Hepatic stellate cell (primary cell): ENCODE measurements around the gene IL1R1.

Experiments
- DNase-seq: peaks from one replicate; pipeline ENCODE4 v3.0.0; 2011; ENCODE audit warnings: low spot score

IL1R1 gene

DNA sequence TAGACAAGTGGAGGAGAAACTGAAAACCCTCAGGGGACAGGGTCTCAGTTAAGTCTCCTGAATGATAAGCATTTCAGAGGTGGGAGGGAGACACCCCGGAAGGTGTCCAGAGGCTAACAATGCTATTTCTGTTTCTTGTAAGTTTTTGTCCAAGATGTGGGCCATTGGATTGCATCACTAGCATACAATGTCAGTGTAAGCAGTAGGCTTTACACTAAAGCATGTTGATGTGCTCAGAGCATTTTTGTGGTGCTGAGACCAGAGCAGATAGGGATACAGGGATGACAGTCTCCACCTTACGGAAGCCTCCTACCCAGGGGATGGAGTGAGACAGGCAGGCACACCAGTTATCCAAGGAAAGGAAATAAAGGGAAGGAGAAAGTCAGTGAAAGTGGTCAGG lies 2.2 kb upstream of the IL1R1 start:
- DNase-seq = no peak

DNA sequence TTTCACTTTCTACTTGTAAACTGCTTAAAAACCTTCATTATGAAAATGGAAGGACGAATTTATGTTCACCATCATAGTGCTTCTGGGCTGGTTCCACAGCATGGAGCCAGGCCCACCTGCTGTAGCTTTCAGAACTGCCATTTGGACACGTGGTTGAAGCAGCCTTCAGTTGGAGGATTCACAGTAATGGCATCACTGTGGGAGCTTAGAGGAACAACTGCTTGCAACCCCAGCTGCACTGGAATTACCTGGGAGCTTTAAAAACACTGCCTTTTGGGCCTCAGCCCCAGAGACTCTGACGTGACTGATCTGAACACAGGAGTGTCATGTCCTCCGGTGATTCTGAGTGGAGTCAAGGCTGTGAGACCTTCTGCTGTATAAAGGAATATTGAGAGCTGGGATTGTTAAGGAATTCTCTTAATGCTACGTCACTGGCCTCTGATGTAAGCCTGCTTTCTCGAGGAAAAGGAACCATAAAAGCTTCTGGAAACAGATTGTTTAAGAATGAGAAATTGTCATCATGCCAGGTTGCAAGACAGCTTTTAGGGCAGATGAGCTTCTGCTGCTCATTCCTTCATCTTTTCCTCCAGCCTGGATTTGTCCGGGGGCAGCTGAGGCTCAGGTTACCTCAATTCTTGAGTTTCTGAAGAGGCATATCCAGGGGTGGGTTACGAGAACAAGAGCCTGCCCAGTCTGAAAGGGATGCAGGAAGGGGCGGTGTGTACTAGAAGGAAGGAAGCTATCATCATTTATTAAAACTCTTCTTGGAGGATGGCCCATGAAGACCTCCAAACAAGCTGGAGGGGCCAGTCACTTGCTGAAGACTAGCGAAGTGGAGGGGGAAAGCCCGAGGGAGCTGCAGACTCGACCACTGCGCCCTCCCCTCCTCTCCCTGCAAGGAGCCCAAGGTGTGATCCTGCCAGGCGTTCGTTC lies 1.3 kb upstream of the IL1R1 start:
- peak; percentile 50 for DNase-seq

DNA sequence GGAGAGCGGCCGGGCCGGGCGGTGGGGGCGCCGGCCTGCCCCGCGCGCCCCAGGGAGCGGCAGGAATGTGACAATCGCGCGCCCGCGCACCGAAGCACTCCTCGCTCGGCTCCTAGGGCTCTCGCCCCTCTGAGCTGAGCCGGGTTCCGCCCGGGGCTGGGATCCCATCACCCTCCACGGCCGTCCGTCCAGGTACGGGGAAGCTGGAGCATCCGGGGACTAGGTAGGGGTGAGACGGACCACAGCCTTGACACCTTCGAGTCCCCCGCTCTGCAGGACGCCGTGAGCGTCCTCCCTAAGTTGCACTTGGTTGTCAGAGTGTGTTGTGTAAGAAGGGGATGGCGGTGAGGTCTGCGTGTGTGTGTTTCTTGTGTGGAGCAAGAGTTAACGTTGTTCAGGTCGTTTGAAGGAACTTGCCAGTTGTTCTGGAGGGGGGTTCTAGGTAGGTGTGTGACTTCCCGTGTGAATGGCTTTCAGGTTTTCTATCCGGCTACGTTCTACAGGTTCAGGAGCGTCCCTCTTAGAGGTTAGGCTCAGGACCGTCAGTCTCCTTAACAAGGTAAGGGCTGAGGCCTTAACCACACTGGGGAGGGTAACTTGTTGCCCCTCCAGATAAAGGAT lies 393 bp downstream of the IL1R1 start:
- no peak for DNase-seq

DNA sequence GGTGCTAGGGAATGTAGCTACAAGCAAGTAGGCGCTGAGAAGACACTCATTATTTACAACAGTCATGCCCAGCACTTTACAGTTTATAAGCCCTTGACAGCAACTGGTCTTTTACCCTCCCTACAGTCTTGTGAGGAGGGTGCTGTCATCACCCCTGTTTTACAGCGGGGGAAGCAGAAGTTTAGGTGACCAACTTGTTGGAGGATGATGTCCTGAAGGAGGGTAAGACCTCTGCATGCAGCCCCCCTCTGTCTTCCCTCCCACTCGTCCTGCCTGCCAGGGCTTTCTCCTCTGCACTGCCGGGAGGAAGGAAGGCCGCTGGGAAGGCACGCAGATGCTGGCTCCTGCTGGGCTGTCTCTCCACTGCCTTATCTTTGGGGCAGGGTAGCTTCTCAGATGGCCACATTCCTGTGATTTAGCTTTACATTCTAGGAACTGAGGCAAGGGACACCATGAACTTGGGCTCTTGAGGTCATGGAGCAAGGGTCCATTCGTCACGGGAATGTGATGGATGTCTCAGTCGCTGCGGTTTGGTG lies 972 bp downstream of the IL1R1 start:
- DNase-seq = peak; percentile 27

DNA sequence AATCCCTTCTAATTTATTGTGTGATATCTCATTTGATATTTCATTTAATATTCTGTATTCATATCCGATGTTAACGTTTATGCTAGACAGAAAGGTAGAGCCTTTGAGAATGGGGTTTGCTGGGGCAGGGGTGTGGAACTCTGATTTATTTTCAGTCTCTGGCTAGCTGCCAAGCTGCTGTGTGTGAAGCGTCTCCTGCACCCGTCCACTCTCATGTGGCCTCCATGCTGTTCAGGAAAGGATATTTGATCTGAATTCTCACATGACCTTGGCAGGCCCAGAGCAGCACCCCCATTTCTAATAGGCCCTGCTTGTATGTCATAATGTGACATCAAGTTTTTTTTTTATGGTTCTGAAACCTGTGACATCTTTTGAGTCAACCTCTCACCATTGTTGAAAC lies 1.6 kb downstream of the IL1R1 start:
- DNase-seq = no peak

DNA sequence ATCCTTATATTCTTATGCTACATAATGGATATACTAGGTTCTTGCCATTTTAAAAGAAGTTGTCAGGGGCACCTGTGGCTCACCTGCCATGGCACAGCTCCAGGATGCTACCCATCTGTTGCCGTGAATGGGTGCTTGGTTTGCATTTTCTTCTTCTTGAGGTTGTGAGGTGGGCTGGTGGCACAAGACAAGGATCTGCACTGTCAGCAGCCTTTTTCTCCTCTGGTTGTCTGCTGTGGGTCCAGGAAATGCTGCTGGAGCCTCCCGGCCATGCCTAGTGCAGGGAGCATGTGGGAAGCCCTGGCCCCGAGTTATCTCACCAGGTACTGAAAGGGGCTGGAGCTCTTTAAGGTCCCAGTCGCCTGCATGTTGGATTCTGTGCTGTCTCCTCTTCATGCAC lies 2.6 kb downstream of the IL1R1 start:
- DNase-seq = no peak

DNA sequence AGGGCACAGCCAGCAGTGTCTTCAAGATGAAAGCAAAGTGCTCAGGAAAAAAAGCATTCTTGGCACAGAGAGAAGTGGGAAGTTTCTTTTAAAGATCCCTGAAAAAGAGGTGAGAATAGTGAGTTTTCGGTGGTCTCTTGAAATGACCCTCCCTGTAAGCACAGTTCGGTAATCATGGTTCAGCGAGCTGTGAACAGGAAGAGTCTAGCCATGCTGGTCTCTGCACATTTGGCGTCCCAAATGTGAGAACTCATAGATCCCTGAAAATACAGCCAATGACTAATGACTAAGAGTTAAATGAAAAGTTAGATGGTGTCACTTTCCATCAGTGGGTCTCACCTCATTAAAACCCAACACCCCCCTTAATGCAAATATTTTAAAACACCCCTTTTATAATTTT lies 3.4 kb downstream of the IL1R1 start:
- DNase-seq = no peak

DNA sequence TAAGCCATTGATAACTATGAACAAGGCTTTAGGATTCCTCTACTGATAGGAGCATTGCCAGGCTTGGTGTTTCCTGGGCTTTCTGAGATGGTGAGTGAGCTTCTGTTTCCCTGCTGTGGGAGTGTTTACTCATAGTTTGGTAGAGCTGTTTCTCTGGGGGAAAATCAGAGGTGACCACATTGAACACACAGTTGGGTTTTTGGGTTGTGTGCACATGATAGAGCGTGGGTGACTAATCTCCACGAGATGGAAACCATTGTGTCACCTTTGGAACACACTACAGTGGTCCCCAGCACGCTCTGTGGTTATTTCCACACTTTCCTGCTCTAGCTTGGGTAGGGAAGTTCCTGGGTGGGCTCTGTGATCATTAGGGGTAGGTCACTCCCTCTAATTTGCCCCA lies 5.4 kb downstream of the IL1R1 start:
- no peak for DNase-seq

DNA sequence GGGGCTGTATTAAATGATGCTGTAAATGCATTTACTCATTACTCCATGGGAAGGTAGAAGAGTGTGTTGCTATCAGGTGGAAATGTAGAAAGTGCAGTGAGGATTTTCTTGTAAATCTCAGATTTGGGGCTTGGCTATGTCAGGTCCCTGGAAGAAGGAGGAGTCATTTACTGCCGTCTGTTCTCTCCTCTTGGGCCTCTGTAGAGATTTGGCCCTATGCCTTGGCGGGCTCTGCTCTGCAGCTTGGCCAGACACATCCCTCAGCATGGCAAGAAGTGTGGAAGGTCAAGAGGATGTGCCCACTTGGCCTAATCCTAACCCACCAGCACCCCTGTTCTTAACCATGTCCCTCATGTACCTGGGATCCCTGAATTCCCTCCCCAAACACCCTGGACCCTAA lies 6.7 kb downstream of the IL1R1 start:
- DNase-seq = no peak

DNA sequence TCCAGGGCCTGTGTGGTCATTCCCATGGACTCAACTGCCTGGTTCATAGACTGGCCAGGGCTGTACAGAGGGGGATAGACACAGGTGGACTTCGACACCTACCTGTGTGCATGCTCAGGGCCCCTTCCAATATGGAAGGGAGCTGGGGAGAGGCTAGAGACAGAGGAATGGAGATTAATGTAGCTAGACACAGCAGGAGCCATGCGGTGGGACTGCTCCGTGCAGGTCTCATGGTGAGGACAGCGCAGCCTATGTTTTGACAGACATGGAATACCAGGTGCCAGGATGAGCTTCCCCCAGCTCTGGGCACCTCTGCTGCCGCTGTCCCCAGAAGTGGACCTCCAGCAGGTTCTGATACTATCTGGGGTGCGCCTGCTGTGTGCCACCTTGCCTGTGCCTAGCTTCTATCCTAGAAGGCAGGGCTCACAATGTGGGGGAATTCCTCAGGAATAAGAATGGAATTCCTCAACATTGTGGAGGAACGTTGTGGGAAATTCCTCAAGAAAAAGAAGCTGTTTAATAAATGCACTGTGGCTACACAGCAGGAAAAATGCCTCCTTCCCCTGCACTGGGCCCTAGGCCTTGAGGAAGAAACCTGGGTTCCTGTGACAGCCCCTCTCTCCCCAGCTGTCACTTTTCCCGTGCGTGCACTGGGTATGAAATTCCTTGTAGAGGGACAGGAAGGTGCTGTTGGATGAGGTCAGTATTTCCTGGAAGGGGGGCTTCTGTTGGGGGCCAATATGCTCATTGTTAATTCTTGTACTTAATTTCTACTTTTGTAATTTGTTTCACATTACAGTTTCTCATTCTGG lies 7.3 kb downstream of the IL1R1 start:
- DNase-seq = no peak

DNA sequence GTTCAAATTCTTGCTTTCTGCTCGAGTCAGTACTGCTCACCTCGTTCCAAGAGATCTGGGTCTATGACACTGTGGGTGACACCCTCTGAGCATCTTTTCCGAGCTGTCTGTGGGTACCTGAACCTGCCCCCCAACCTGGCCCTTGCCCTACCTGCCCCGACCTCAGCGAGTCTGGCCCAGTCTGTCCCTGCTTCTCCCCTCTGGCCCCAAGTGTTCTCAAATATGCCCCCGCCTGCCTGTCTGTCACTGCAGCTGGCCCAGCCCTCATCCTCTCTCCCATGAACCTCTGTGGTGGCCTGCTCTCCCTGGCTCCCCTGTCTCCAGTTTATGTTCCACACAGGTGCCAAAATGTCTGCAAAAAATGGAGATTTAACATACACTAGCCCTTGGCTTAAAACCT lies 11.8 kb downstream of the IL1R1 start:
- no peak for DNase-seq

DNA sequence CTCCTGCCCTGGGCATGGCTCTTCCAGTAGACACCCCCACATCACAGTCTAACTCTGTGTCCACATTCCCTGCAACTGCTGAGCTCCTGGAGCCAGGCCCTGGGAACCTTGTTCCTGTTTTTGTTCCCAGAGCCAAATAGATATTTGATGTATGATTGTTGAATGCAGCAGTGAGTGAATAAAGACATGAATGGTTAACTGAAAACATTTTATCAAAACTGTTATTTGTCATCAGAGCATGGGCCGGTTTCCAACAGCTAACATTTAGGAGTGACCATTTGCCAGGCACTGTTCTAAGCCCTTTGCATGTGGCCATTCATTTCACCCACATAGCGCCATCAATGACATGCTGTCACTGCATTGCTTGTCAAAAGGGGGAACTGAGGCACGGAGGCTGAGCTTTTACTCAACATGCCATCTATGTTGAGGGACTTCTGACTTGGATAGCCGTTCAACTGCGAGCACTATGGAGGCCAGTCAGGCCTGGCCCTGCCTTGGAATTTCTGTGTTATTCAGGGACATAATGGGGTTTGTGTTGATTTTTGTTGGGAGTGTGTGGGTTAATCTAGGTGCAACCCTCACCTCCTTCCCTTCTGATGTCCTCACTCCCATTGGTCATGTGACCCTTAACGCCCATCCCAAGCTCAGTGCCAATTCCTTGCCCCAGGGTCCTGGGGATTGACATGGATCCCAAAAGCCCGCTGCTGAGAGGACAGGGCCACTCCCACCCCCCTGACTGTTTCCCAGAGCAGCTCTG lies 12.6 kb downstream of the IL1R1 start:
- DNase-seq = no peak

DNA sequence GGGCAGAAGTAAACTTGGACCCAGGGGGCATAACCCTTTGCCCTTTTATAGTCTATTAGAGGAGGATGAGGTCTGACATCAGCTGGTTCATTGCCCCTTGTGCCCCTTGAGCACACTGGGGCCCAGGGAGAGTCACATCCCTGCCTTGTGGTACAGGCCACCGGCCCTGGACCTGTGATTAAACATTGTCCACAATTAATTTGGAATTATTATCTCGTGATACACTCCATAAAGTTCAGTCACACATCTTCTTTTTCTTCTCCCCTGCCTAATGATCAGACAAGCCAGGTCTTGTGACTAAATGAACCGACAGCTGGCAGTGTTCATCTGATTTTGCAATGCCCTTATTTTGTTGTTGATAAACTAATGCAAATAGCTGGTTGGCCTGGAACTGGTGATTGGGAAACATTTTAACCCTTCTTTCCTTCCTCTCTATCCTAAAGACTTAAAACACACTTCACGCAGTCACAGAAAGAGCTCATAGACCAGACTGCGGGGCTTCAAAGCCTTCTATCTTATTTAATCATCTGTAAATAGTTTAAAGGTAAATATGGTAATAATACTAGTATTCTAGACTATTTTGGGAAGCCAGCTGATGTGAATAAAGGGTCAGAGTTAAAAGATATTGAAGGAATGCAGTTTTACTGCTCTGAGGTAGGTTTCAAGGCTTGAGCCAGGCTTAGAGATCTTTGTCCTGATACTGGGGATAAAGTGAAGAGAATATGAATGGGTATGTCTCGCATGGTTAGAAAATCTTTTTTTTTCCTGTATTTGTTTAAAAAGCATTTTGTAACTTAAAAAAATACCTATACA lies 13.4 kb downstream of the IL1R1 start:
- DNase-seq = no peak

DNA sequence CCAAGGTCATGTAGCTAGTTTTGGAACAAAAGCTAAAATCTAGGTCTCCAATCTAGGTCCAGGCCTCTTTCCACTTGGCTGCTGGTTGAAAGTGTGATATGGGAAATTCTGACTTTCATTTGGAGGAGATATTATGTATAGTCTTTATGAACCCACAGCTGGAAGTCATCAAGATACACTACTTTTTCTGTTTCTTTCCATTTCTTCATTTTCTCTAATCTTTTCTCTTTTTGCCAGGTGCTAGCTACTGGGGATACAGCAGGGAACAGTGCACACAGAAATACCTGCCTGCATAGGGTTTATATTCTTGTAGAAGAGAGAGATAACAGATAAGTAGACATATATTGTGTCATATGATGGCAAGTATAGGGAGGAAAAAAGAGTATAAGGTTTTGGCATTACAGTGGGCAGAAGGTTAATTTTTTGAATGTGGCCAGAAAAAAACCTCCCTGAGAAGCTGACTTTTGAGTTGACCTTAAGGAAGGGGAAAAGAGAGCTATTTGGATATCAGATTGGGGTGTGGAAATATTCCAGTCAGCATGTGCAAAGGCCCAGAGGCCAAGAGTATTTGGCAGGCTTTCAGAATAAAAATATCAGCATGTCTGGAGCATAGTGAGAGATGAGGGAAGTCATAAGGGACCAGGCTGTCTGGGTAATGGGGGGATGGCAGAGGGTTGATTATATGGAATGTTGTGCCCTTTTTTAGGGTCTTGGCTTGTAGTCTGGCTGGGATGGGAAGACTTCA lies 15.6 kb downstream of the IL1R1 start:
- no peak for DNase-seq

DNA sequence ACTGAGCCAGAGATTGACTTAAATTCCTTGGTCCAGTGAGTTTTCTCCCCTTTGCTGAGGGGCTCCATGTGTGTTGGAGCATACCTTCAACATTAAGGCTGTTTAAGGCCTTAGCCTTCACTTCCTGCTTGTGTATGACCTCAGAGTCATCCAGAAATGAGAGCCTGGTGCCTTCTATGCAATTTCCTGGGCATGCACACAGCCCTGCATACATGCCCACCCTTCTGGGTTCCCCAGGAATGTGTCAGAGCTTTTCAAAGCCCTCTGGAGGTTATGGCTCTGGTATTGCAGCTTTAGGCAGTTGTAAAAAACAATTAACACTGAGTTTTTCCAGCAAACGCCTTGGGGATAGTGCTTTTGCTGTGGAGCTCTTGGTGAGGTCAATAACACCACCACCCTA lies 16.7 kb downstream of the IL1R1 start:
- DNase-seq = no peak

DNA sequence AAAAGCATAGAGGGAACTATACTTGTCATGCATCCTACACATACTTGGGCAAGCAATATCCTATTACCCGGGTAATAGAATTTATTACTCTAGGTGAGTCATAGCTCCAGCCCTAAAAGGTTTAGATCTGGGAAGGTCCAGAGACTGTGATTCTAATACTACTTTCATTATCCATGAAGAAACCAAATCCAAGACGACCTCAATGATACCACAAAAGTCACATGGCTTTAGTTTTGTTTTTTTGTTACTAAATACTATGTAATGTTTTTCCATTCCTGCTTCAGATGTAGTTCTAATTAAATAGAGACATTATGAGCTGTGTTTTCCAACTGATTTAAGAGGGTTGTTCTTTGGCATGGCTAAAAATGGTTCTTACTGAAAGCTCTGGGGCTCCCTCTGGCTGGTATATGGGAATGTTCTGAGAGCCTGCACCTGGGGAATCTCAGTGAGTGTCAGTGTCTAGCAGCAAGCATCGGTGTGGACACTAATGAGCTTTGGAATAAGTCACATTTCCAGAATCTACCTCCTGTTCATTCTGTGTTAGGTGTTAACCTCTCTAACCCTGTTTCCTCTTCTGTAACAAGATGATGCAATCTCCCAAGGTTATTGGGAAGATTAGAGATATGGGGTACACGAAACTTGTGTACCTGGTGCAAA lies 23.8 kb downstream of the IL1R1 start:
- peak; percentile 36 for DNase-seq

DNA sequence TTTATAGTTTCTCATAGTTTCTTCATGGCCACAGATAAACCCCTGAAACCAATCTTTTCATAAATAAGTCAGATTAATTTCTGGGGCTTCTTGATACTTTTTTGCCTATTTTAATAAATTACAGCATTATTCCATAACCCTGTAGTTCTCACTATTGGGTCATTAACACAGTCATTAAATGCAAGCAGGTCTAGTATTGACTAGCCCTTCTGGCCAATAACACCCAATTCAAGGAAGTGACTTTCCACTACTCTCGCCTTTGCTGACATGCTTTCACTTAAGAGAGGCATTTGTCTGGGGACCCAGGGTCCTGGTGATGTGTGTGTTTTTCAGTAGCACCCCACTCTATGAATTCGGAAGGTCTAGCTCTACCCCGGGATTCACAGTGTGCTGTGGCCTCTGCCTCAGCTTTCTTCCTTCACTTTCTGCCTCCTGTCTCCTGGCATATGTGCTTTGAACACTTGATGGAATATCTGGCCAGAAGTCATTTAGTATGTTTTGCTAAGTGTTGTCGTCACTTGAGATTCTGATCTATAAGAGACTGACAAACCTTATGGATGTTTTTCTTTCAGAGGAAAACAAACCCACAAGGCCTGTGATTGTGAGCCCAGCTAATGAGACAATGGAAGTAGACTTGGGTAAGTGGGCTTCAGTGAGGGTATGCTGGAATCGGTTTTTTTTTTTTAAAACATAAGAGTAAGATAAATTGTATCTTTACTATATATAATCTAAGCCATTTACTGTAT lies 25.7 kb downstream of the IL1R1 start:
- no peak for DNase-seq

DNA sequence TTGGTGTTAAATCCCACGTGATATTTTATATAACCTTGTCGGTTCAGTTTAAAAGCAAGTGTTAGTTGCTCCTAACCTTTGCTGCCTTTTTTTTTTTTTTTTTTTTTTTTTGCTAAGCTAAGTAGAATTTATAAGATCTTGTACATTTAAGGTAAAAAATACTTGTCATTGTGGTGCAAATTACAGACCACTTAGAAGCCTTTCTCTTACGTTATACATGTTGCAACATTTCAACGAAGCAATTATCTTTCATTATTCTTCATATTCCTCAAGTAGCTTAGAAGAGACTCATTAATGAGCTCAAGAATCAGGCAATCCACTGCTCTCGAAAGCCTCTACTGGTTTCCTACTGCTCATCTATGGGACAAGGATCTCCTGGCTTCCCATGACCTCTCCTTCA lies 29.4 kb downstream of the IL1R1 start:
- no peak for DNase-seq

DNA sequence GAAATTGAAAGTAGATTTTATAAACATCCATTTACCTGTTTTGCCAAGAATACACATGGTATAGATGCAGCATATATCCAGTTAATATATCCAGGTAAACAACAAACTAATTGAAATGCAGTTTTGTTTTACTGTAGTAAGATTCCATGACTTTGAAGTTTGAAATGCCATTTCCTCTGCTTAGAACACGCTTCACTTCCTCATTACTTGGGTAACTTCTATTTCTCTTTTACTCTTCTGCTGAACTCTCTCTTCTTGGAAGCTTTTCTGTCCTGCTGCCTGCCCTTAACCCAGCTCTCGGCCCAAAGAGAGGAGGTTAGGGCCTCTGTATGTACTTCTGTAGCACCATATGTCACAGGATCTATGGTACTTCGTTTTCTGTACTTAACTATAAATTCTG lies 30.2 kb downstream of the IL1R1 start:
- DNase-seq = no peak
